Activated naive CD8-positive, alpha-beta T cell treated with anti-CD3 and anti-CD28 coated beads, Interleukin-2, amount 10 ng/mL, durations not matched to agents 7 days and 5 days (primary cell): Measurements from ENCODE around the gene PIGM. TPM values are rescaled to one million over a fixed set of nuclear protein-coding genes. Genes with fewer than 3 reads are reported as not detected.

Source experiments
- total RNA-seq, 2 experiments: library from RNA; stranded (reverse); gene quantifications; one replicate each; pipeline ENCODE4 v1.2.3, GENCODE V29; 2021

Gene PIGM
- total RNA-seq, 2 experiments from 2014 or later: 7.2 to 7.3 TPM

Other genes with a start within 250 kb of the PIGM start
- gene FCRL6, start 229.6 kb downstream of the PIGM start, total RNA-seq: 1 to 10 TPM; 6.0 to 7.3 TPM
- 1 to 10 TPM; 1.1 to 1.8 TPM for gene SLAMF8, start 205.1 kb downstream of the PIGM start, total RNA-seq
- not detected for gene VSIG8, start 169.3 kb downstream of the PIGM start, total RNA-seq
- gene CFAP45, start 131.8 kb downstream of the PIGM start, total RNA-seq: 1 to 10 TPM; 1.3 to 1.6 TPM
- 100 to 1,000 TPM; 384 to 388 TPM for gene TAGLN2, start 106.5 kb downstream of the PIGM start, total RNA-seq
- gene IGSF9, start 86.4 kb downstream of the PIGM start, total RNA-seq: not detected
- not detected for gene SLAMF9, start 77.8 kb downstream of the PIGM start, total RNA-seq
- not detected for gene KCNJ10, start 38.2 kb upstream of the PIGM start, total RNA-seq
- not detected for gene KCNJ9, start 49.5 kb upstream of the PIGM start, total RNA-seq
- 10 to 100 TPM; 39.8 to 44.6 TPM for gene IGSF8, start 66.6 kb upstream of the PIGM start, total RNA-seq
- gene ATP1A2, start 83.8 kb upstream of the PIGM start, total RNA-seq: not detected
- gene ATP1A4, start 119.6 kb upstream of the PIGM start, total RNA-seq: not detected
- gene CASQ1, start 158.6 kb upstream of the PIGM start, total RNA-seq: not detected
- gene PEA15, start 173.4 kb upstream of the PIGM start, total RNA-seq: 10 to 100 TPM; 27.5 to 28.3 TPM
- gene DCAF8, start 230.6 kb upstream of the PIGM start, total RNA-seq: 100 to 1,000 TPM; 147 to 150 TPM